SK-N-SH treated with all-trans-retinoic acid at 6 μM for 48 hours (cell line): ENCODE measurements around the gene RGR.

Experiments
- BACH2 ChIP-seq: fragments of 250-450 bp; sonication (Bioruptor Pico); IDR thresholded peaks from 2 replicates; pipeline ENCODE4 v1.9.0; 2021; ENCODE audit warnings: mild to moderate bottlenecking, borderline replicate concordance
- ESRRG ChIP-seq: fragments of 250-450 bp; sonication (Bioruptor Pico); IDR thresholded peaks from 2 replicates; pipeline ENCODE4 v1.6.1; 2021; ENCODE audit warnings: mild to moderate bottlenecking
- ISL1 ChIP-seq: fragments of 250-450 bp; sonication (Bioruptor Pico); IDR thresholded peaks from 2 replicates; pipeline ENCODE4 v2.1.2; 2022; ENCODE audit warnings: mild to moderate bottlenecking, moderate library complexity
- OSR1 ChIP-seq: fragments of 250-450 bp; sonication (Bioruptor Pico); IDR thresholded peaks from 2 replicates; pipeline ENCODE4 v1.8.0; 2022; ENCODE audit warnings: moderate library complexity, mild to moderate bottlenecking, inconsistent platforms
- PPARA ChIP-seq: fragments of 250-450 bp; sonication (Bioruptor Pico); IDR thresholded peaks from 2 replicates; pipeline ENCODE4 v1.5.0; 2020; ENCODE audit warnings: mild to moderate bottlenecking, borderline replicate concordance
- RARB ChIP-seq: fragments of 250-450 bp; sonication (Bioruptor Pico); IDR thresholded peaks from 2 replicates; pipeline ENCODE4 v1.8.0; 2021; ENCODE audit warnings: mild to moderate bottlenecking, moderate library complexity
- SNAI2 ChIP-seq: fragments of 250-450 bp; sonication (Bioruptor Pico); IDR thresholded peaks from 2 replicates; pipeline ENCODE4 v1.5.0; 2020; ENCODE audit warnings: mild to moderate bottlenecking, moderate library complexity
- TCF4 ChIP-seq: fragments of 250-450 bp; sonication (Bioruptor Pico); IDR thresholded peaks from 2 replicates; pipeline ENCODE4 v1.8.0; 2021; ENCODE audit warnings: mild to moderate bottlenecking, moderate library complexity, borderline replicate concordance
- ZC3H10 ChIP-seq: fragments of 250-450 bp; sonication (Bioruptor Pico); IDR thresholded peaks from 2 replicates; pipeline ENCODE4 v1.5.1; 2021; ENCODE audit warnings: mild to moderate bottlenecking, moderate library complexity
- ZFP3 ChIP-seq: fragments of 250-450 bp; sonication (Bioruptor Pico); IDR thresholded peaks from 2 replicates; pipeline ENCODE4 v1.5.0; 2020; ENCODE audit warnings: mild to moderate bottlenecking, moderate library complexity
- ZFP30 ChIP-seq: fragments of 450-650 bp; formaldehyde crosslinking; IDR thresholded peaks from 2 replicates; pipeline ENCODE4 v1.5.0; 2022; ENCODE audit warnings: mild to moderate bottlenecking, moderate library complexity
- ZNF70 ChIP-seq: fragments of 450-650 bp; formaldehyde crosslinking; IDR thresholded peaks from 2 replicates; pipeline ENCODE4 v1.5.0; 2020; ENCODE audit warnings: mild to moderate bottlenecking, moderate library complexity
- ZNF8 ChIP-seq: fragments of 450-650 bp; formaldehyde crosslinking; IDR thresholded peaks from 2 replicates; pipeline ENCODE4 v1.5.0; 2020; ENCODE audit warnings: mild to moderate bottlenecking, moderate library complexity
- TF ChIP-seq, protein P1 (sequence below): fragments of 250-450 bp; sonication (Bioruptor Pico); IDR thresholded peaks from 2 replicates; pipeline ENCODE4 v1.8.0; 2020; ENCODE audit warnings: mild to moderate bottlenecking, moderate library complexity, borderline replicate concordance

DNA sequence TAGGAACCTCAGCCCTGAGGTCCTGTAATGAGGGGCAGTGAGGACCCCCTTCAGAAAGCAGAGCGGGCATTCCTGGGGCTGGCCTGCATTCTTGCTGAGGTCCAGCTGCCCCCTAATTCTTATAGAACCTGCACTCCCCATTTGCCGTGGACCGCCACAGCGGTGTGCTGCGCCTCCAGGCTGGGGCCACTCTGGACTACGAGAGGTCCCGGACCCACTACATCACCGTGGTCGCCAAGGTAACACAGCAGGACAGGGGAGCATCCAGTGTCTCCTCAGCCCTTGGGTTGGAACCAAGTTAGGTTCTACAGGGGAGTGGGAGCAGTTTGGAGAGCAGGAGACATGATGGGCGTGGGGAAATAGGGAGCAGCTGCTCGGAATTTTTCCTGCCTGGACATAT, 43.2 kb upstream of the RGR start:
- TF ChIP-seq ESRRG (CRISPR knock-in tag), result no peak
- TF ChIP-seq ZC3H10, result no peak
- TF ChIP-seq SNAI2 (CRISPR knock-in tag), result no peak
- no peak for TF ChIP-seq ZFP30
- TF ChIP-seq ISL1 (CRISPR knock-in tag), result no peak
- TF ChIP-seq ZFP3 (CRISPR knock-in tag), result no peak
- no peak for TF ChIP-seq ZNF8
- no peak for TF ChIP-seq TCF4 (CRISPR knock-in tag)
- no peak for TF ChIP-seq BACH2 (CRISPR knock-in tag)
- TF ChIP-seq, protein P1, sequence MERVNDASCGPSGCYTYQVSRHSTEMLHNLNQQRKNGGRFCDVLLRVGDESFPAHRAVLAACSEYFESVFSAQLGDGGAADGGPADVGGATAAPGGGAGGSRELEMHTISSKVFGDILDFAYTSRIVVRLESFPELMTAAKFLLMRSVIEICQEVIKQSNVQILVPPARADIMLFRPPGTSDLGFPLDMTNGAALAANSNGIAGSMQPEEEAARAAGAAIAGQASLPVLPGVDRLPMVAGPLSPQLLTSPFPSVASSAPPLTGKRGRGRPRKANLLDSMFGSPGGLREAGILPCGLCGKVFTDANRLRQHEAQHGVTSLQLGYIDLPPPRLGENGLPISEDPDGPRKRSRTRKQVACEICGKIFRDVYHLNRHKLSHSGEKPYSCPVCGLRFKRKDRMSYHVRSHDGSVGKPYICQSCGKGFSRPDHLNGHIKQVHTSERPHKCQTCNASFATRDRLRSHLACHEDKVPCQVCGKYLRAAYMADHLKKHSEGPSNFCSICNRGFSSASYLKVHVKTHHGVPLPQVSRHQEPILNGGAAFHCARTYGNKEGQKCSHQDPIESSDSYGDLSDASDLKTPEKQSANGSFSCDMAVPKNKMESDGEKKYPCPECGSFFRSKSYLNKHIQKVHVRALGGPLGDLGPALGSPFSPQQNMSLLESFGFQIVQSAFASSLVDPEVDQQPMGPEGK, result no peak
- no peak for TF ChIP-seq PPARA (CRISPR knock-in tag)
- TF ChIP-seq OSR1, result no peak
- TF ChIP-seq RARB (CRISPR knock-in tag), result no peak
- no peak for TF ChIP-seq ZNF70
